Measurements from ENCODE around the gene PPFIBP2. TPM values are rescaled to one million over a fixed set of nuclear protein-coding genes. Genes with fewer than 3 reads are reported as not detected.

The PPFIBP2 gene
- total RNA-seq, 4 donors from 2014 or later, result 26.4 to 33.3 (median 29.1) TPM

GRCh38 chr11:7640816-7641215 is 127.0 kb downstream of the PPFIBP2 start:
- TF ChIP-seq, protein P1, sequence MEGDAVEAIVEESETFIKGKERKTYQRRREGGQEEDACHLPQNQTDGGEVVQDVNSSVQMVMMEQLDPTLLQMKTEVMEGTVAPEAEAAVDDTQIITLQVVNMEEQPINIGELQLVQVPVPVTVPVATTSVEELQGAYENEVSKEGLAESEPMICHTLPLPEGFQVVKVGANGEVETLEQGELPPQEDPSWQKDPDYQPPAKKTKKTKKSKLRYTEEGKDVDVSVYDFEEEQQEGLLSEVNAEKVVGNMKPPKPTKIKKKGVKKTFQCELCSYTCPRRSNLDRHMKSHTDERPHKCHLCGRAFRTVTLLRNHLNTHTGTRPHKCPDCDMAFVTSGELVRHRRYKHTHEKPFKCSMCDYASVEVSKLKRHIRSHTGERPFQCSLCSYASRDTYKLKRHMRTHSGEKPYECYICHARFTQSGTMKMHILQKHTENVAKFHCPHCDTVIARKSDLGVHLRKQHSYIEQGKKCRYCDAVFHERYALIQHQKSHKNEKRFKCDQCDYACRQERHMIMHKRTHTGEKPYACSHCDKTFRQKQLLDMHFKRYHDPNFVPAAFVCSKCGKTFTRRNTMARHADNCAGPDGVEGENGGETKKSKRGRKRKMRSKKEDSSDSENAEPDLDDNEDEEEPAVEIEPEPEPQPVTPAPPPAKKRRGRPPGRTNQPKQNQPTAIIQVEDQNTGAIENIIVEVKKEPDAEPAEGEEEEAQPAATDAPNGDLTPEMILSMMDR (IDR thresholded peaks at IDR 0.05; ENCODE audit: low read depth), result no peak

GRCh38 chr11:7642747-7643146 is 128.9 kb downstream of the PPFIBP2 start:
- TF ChIP-seq, protein P1 (IDR thresholded peaks at IDR 0.05; ENCODE audit: low read depth), result no peak

GRCh38 chr11:7643314-7643713 is 129.5 kb downstream of the PPFIBP2 start:
- TF ChIP-seq, protein P1 (IDR thresholded peaks at IDR 0.05; ENCODE audit: low read depth), result no peak

- TF ChIP-seq, protein P1 (IDR thresholded peaks at IDR 0.05; ENCODE audit: low read depth), result no peak
Observed at GRCh38 chr11:7645206-7645605, 131.4 kb downstream of the PPFIBP2 start.

- TF ChIP-seq, protein P1 (IDR thresholded peaks at IDR 0.05; ENCODE audit: low read depth), result no peak
Observed at GRCh38 chr11:7646866-7647265, 133.1 kb downstream of the PPFIBP2 start.

DNA sequence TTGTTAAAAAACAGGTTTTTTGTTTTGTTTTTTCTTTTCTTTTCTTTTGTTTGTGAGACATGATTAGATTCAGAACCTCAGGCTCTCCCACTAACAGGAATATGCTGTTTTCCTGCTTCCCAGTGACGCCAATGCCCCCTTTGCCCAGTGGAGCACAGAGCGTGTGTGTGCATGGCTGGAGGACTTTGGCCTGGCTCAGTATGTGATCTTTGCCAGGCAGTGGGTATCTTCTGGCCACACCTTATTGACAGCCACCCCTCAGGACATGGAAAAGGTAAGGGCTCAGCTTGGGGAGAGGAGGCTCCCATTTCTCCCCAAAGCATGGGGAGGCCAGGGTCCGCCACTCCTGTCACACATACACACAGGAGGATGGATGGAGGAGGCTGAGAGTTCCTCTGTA is 134.5 kb downstream of the PPFIBP2 start:
- TF ChIP-seq, protein P1 (IDR thresholded peaks at IDR 0.05; ENCODE audit: low read depth), result no peak

DNA sequence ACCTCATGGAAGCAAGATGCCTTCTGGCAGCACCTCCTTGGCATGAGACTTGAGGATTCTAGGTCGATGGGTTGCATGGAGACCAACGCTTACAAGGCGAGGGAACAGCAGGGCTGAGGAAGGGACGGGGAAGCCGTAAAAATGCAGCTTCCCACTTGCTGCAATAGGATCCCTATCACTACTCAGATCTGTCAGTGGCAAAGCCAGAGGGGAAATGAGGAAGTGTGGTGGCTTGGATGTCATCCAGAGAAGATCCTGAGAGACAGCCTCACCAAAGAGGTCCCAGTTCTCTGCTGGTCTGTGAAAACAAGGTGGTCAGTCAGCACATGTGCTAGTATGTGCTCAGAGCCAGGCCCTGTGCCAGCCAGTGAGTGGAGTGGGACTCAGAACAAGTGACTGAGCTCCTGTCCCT is 137.3 kb downstream of the PPFIBP2 start:
- TF ChIP-seq, protein P1 (IDR thresholded peaks at IDR 0.05; ENCODE audit: low read depth), result no peak
